ENCODE measurements around the gene KAT8.
"Not testable (repeated sequence)": the region's sequence is repeated elsewhere in the genome, so short reads cannot be mapped to it uniquely, and the experiment has no call there.

Gene KAT8

GRCh38 chr16:31138621-31139578 lies 21.4 kb downstream of the KAT8 start (continued):
- no peak for TF ChIP-seq ZNF16 (tag by site-specific recombination; IDR thresholded peaks at IDR 0.05; ENCODE audit: low read depth)
- 0 out of 2 replicates have a peak, but pooled peaks have one; percentile 5 for TF ChIP-seq SP2 (tag by site-specific recombination; IDR thresholded peaks at IDR 0.05)
- no peak for TF ChIP-seq ZNF785 (tag by site-specific recombination; IDR thresholded peaks at IDR 0.05)
- no peak for TF ChIP-seq ZNF843 (tag by site-specific recombination; IDR thresholded peaks at IDR 0.05)
- TF ChIP-seq ZNF366 (tag by site-specific recombination; conservative IDR thresholded peaks at IDR 0.05): no peak
- no peak for TF ChIP-seq ZSCAN18 (tag by site-specific recombination; IDR thresholded peaks at IDR 0.05)

GRCh38 chr16:31141071-31141469 lies 23.6 kb downstream of the KAT8 start:
- H3K27ac ChIP-seq (ENCODE audit: extremely low read depth, low read depth, low read length): peak overlapping the region; percentile 25; the same call in 1 of the 2 replicates

GRCh38 chr16:31141489-31142108 lies 24.1 kb downstream of the KAT8 start:
- no peaks in the 10 kb centered on the region; the same call in 1 of the 2 replicates for H3K4me1 ChIP-seq (ENCODE audit: control insufficient read depth, insufficient read depth, low read length)
- no peaks in the 10 kb centered on the region for H3K36me3 ChIP-seq (ENCODE audit: control insufficient read depth in 2 of 2, insufficient read depth in 1 of 2, low read length in 2 of 2)
- peak overlapping the region; percentile 25; the same call in 1 of the 2 replicates for H3K27ac ChIP-seq (ENCODE audit: extremely low read depth, low read depth, low read length)
- H3K4me3 ChIP-seq (ENCODE audit: low read depth, low read length): no peak overlapping the region
- ChIA-PET CTCF (interaction anchor here (0.6 to 3.0 kb wide), 39 partner anchors 8 to 731 kb away, joined by 3 to 24 read pairs (median 4); partner anchors contain the start of genes FUS, KAT8, PRSS36 and ZNF646), POLR2A (interaction anchor here (0.6 to 4.8 kb wide), 32 partner anchors 9 to 871 kb away, joined by 3 to 107 read pairs (median 5); partner anchors contain the start of genes ARMC5, BCKDK, FUS and HSD3B7)
- no peaks in the 10 kb centered on the region for H3K9me3 ChIP-seq (ENCODE audit: control insufficient read depth, insufficient read depth, low read depth, low read length)
- TF ChIP-seq ZNF549 (tag by site-specific recombination; IDR thresholded peaks at IDR 0.05) (no peak), ZXDB (tag by site-specific recombination; IDR thresholded peaks at IDR 0.05) (no peak), HOXC10 (CRISPR knock-in tag; IDR thresholded peaks at IDR 0.05) (no peak), ZSCAN30 (tag by site-specific recombination; IDR thresholded peaks at IDR 0.05) (no peak), ZNF530 (tag by site-specific recombination; IDR thresholded peaks at IDR 0.05; ENCODE audit: low read depth) (no peak), PRDM6 (tag by site-specific recombination; IDR thresholded peaks at IDR 0.05) (no peak), ZNF768 (tag by site-specific recombination; IDR thresholded peaks at IDR 0.05) (no peak), ZNF335 (tag by site-specific recombination; conservative IDR thresholded peaks at IDR 0.05) (peak; percentile 42), ZSCAN18 (tag by site-specific recombination; IDR thresholded peaks at IDR 0.05) (no peak), ZBTB11 (tag by site-specific recombination; conservative IDR thresholded peaks at IDR 0.05; ENCODE audit: low read depth) (no peak), REPIN1 (tag by site-specific recombination; IDR thresholded peaks at IDR 0.05; ENCODE audit: low read depth) (no peak), ZNF629 (tag by site-specific recombination; IDR thresholded peaks at IDR 0.05) (no peak)

More at GRCh38 chr16:31141071-31141469, 23.6 kb downstream of the KAT8 start:
- H3K9me3 ChIP-seq (ENCODE audit: control insufficient read depth, insufficient read depth, low read depth, low read length); H3K4me3 ChIP-seq (ENCODE audit: low read depth, low read length); H3K36me3 ChIP-seq (ENCODE audit: control insufficient read depth in 2 of 2, insufficient read depth in 1 of 2, low read length in 2 of 2); H3K4me1 ChIP-seq (ENCODE audit: control insufficient read depth, insufficient read depth, low read length): not testable (repeated sequence)
- CTCF ChIA-PET: interaction anchor here (0.8 to 3.0 kb wide), 7 partner anchors 14 to 242 kb away, joined by 3 to 20 read pairs (median 5); partner anchors contain the start of genes BCKDK, ZNF646 and ZNF668
- POLR2A ChIA-PET: interaction anchor here (3.0 to 4.8 kb wide), 2 partner anchors 24 to 38 kb away, joined by 104 to 107 read pairs; partner anchors contain the start of genes FUS and KAT8
- TF ChIP-seq ZNF18 (tag by site-specific recombination; IDR thresholded peaks at IDR 0.05): 0 out of 2 replicates have a peak, but pooled peaks have one; percentile 49

Data from HEK293 (cell line).